ENCODE data around the gene SORCS2.

SORCS2 gene

GRCh38 chr4:7762376-7763030, 570.2 kb downstream of the SORCS2 start:
- TF ChIP-seq GATA3 (IDR thresholded peaks at IDR 0.05; ENCODE audit: low read depth, low read length) (no peak), GATA2 (IDR thresholded peaks at IDR 0.05; ENCODE audit: low read depth, low read length) (no peak)

- TF ChIP-seq GATA2 (IDR thresholded peaks at IDR 0.05; ENCODE audit: low read depth, low read length) (no peak), GATA3 (IDR thresholded peaks at IDR 0.05; ENCODE audit: low read depth, low read length) (no peak)
These were observed 570.8 kb downstream of the SORCS2 start for GRCh38 chr4:7763106-7763505.

DNA sequence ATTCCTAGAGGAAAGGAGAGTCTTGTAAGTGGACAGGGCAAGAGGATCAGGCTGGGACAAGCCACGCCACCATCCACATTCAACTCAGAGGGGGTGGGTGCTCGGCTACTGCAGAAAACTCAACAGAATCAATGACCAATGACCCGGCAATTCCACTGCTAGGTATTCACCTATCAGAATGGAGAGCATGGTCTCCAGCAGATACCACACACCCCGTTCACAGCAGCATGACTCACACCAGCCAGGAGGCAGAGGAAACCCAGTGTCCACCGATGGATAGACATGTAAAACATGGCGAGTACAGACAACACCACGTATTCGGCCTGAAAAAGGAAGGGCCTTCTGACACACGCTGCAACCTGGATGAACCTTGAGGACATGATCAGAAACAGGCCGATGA, 571.5 kb downstream of the SORCS2 start:
- TF ChIP-seq GATA3 (IDR thresholded peaks at IDR 0.05; ENCODE audit: low read depth, low read length), result no peak
- TF ChIP-seq GATA2 (IDR thresholded peaks at IDR 0.05; ENCODE audit: low read depth, low read length), result no peak

- TF ChIP-seq GATA2 (IDR thresholded peaks at IDR 0.05; ENCODE audit: low read depth, low read length) (no peak), GATA3 (IDR thresholded peaks at IDR 0.05; ENCODE audit: low read depth, low read length) (no peak)
These were observed 572.1 kb downstream of the SORCS2 start for GRCh38 chr4:7764466-7764865.

DNA sequence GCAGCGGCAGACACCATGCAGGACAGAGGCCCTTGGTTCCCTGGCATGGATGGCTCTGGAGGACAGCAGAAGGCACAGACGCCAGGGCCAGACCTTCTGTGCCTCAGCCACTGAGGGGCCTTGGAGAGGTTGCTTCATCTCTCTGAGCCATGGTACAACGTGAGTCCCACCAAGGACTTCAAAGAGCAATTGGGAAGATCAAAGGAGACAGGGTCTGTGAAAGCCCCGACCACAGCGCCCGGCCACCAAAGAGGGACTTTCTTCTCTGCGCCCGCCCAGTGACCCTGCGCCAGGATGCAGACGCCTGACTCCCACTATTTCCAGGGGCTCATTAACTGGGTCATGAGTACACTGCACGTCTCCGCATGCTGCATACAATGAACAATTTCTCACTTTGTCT, 573.3 kb downstream of the SORCS2 start:
- TF ChIP-seq GATA2 (IDR thresholded peaks at IDR 0.05; ENCODE audit: low read depth, low read length), result no peak
- TF ChIP-seq GATA3 (IDR thresholded peaks at IDR 0.05; ENCODE audit: low read depth, low read length), result no peak

- TF ChIP-seq GATA2 (IDR thresholded peaks at IDR 0.05; ENCODE audit: low read depth, low read length), result no peak
- no peak for TF ChIP-seq GATA3 (IDR thresholded peaks at IDR 0.05; ENCODE audit: low read depth, low read length)
These were observed 573.7 kb downstream of the SORCS2 start for GRCh38 chr4:7766086-7766485.

DNA sequence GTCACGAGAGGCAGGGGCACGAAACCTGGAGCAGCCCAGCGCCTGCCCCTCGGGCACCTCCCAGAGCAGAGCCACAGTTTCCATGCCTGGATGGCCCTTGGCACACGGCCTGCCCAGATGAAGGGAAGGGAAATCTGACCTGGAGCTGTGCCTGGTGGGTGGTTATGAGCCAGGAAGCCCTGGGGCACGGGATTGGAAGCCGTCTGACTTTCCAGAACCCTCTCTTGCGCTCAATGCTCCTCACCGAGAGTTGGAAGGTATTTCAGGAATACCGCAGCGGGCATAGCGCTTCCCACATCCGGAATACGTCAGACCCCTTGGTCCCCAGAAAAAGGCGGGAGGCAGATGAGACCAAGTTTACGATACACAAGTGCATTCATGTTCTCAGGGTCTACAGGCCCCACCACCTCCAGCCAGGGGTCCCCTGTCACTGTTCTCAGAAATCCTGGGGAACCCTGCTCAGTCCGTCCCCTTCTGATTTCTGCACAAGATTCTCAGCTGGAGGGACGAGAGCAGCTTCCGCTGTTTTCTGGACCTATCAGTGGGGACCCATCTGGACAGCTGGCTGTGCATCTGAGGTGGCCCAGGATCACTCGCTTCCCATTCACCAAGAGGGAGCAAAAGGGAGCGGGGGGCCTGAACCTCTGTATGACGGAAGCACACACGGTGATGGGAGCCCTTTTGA, 574.5 kb downstream of the SORCS2 start:
- TF ChIP-seq GATA2 (IDR thresholded peaks at IDR 0.05; ENCODE audit: low read depth, low read length), result no peak
- no peak for TF ChIP-seq GATA3 (IDR thresholded peaks at IDR 0.05; ENCODE audit: low read depth, low read length)

GRCh38 chr4:7767526-7767925, 575.2 kb downstream of the SORCS2 start:
- TF ChIP-seq GATA3 (IDR thresholded peaks at IDR 0.05; ENCODE audit: low read depth, low read length) (no peak), GATA2 (IDR thresholded peaks at IDR 0.05; ENCODE audit: low read depth, low read length) (no peak)

DNA sequence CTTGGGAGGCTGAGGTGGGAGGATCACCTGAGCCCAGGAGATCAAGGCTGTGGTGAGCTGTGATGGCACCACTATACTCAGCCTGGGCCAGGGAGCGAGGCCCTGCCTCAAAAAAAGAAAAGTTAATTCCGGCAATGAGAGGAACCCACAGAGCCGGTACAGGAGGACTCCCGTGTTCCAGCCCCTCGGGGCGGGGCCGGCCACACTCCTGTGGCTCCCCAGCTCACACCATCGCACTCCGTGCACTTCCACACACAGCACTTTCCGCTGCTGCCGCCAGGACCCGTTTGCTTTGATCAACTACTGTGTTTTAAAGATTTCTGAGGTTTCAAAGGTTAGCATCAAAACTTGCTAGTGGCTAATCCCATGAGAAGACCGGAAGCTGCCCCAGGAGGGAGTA, 575.6 kb downstream of the SORCS2 start:
- TF ChIP-seq GATA3 (IDR thresholded peaks at IDR 0.05; ENCODE audit: low read depth, low read length) (no peak), GATA2 (IDR thresholded peaks at IDR 0.05; ENCODE audit: low read depth, low read length) (no peak)

DNA sequence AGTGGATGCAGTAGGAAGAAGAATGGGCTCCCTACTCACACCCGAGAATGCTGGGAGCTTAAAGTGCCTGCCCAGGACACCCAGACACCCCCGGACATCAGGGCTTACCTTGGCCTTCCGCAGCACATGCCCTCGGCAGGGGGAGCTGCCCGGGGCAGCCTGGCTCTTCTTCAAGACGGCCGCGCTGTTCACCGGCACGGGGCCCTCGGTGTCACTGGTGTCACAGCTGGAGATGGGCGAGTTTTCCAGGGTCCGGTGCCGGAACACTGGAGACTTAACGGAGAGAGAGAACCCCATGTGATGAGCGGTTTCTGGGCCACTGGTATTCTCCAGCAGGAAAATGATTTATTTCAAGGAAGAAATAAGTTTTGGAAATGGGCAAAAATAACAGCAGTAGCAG, 576.4 kb downstream of the SORCS2 start:
- TF ChIP-seq GATA3 (IDR thresholded peaks at IDR 0.05; ENCODE audit: low read depth, low read length) (no peak), GATA2 (IDR thresholded peaks at IDR 0.05; ENCODE audit: low read depth, low read length) (no peak)

DNA sequence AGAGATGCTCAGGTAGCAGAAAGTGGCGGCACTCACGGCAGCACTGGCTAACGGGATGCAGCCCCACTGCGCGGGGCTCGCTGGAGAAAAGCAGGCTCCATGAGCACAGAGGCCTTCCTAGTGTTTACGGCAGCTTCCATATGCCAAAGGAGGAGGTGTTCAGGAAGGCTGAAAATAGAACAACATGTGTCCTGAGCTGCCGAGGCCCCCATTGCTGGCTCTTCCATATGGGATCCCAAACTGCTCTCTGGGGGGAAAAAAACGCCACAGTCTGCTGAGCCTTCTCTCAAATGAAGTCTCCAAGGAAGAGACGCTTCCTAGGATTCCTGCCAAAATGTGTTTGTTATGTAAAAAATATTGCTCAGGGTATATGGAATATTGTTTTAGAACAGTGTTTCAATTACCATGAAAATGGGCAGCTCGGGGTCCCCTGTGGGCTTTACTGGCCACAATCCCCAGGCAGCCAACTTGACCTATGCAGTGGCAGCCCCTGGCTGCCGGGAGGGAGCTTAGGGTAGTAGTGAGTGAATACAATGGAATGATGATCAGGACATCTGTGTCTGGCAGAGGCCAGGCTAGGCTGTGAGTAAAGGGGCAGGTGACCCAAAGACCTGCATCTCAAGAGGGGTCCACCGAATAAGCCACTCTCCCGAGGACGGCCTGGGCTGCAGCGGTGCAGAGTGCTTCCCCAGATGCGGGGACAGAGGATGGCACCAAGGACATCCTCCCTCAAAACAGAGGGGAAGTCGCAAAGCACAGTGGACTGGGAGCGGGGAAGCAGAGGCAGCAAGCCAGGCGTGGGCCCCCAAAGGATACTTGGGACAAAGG, 577.3 kb downstream of the SORCS2 start:
- TF ChIP-seq GATA3 (IDR thresholded peaks at IDR 0.05; ENCODE audit: low read depth, low read length) (no peak), GATA2 (IDR thresholded peaks at IDR 0.05; ENCODE audit: low read depth, low read length) (no peak)

DNA sequence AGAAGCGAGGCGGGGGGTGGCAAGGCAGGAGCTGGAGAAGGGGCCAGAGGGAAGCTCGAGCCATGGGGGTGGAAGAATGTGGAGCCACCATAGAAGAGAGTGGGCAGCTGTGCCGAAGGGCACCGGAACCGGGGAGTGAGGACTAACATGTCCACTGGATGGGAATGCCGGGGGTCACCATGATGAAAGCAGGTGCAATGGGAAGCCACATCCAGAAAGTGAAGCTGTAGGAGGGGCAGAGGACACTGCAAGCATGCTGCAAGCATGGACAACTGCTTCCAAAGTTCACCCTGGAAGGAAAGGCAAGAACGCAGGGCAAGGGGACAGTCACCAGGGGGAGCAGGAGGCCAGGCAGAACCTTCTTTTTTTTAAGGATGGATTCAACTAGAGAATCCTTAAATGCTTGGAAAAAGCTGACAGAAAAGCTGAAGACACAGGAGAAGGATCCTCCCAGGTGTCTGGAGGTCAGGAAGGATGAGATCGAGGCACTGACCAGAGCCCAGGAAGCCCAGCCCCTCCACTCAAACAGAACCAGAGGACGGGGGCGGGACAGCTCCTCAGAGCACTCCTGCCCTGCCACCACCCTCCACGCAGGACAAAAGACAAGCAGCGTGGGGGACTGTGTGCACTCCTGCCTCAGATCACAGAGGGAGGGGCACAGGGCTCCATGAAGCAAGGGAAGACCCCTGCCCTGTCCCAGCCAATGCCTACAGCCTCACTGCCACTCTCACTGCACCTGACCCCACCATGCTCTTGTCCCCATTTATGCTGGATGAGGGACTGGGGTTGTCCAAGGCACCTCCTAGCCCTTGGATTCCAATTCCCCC, 578.1 kb downstream of the SORCS2 start:
- no peak for TF ChIP-seq GATA3 (IDR thresholded peaks at IDR 0.05; ENCODE audit: low read depth, low read length)
- no peak for TF ChIP-seq GATA2 (IDR thresholded peaks at IDR 0.05; ENCODE audit: low read depth, low read length)

DNA sequence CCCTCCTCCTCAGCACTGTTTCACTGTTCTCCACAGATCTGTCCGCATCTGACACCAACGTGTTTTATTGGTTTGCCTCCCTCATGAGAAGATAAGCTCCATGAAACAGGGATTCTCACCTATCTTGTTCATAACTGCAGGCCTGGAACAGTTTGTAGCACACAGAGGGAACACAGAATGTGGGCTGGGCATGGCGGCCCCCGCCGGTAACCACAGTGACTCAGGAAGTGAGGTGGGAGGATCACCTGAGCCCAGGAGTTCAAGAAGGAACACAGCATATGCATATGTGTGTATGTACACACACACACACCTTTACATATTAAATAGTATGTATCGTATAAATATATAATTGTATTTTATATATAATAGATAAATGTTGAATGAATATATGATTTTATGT, 578.7 kb downstream of the SORCS2 start:
- TF ChIP-seq GATA2 (IDR thresholded peaks at IDR 0.05; ENCODE audit: low read depth, low read length) (no peak), GATA3 (IDR thresholded peaks at IDR 0.05; ENCODE audit: low read depth, low read length) (no peak)

Measured in SH-SY5Y (cell line).